RWPE2 (cell line): ENCODE results near the gene ACHE.
"Not testable (repeated sequence)": the region's sequence is repeated elsewhere in the genome, so short reads cannot be mapped to it uniquely, and the experiment has no call there.

Source experiments
- ATAC-seq: fragments of 200-7000 bp; cut with Tn5 transposase; 3 replicates; pipeline ENCODE4 v1.9.1; 2021; ENCODE audit warnings: low read depth
- DNase-seq: peaks from one replicate; pipeline ENCODE4 v3.0.0-alpha.2; 2020; ENCODE audit warnings: low spot score
- H3K27ac ChIP-seq: fragments of 450-650 bp; 2 replicates; pipeline ENCODE4 v1.5.1; 2017; ENCODE audit warnings: mild to moderate bottlenecking; ENCODE audit not compliant: poor library complexity, severe bottlenecking
- H3K27me3 ChIP-seq: fragments of 250-450 bp; sonication (Bioruptor Pico); 2 replicates; pipeline ENCODE4 v1.5.1; 2021; ENCODE audit warnings: mild to moderate bottlenecking, moderate library complexity; ENCODE audit not compliant: insufficient read depth, poor library complexity, severe bottlenecking
- H3K36me3 ChIP-seq: fragments of 250-450 bp; sonication (Bioruptor Pico); 2 replicates; pipeline ENCODE4 v1.5.1; 2020; ENCODE audit warnings: low read depth, mild to moderate bottlenecking, moderate library complexity
- H3K4me1 ChIP-seq: fragments of 250-450 bp; sonication (Bioruptor Pico); 2 replicates; pipeline ENCODE4 v1.5.1; 2021; ENCODE audit warnings: mild to moderate bottlenecking, moderate library complexity; ENCODE audit not compliant: insufficient read depth, poor library complexity, severe bottlenecking
- H3K4me3 ChIP-seq: fragments of 250-450 bp; sonication (Bioruptor Pico); 2 replicates; pipeline ENCODE4 v1.5.1; 2021; ENCODE audit warnings: mild to moderate bottlenecking, moderate library complexity; ENCODE audit not compliant: severe bottlenecking
- H3K9me3 ChIP-seq: fragments of 250-450 bp; sonication (Bioruptor Pico); 2 replicates; pipeline ENCODE4 v1.5.1; 2021; ENCODE audit warnings: mild to moderate bottlenecking, moderate library complexity; ENCODE audit not compliant: severe bottlenecking
- CTCF ChIP-seq: fragments of 450-650 bp; IDR thresholded peaks from one replicate; pipeline ENCODE4 v1.5.1; 2017; ENCODE audit warnings: mild to moderate bottlenecking, moderate library complexity; ENCODE audit not compliant: poor library complexity, severe bottlenecking

The ACHE gene

DNA sequence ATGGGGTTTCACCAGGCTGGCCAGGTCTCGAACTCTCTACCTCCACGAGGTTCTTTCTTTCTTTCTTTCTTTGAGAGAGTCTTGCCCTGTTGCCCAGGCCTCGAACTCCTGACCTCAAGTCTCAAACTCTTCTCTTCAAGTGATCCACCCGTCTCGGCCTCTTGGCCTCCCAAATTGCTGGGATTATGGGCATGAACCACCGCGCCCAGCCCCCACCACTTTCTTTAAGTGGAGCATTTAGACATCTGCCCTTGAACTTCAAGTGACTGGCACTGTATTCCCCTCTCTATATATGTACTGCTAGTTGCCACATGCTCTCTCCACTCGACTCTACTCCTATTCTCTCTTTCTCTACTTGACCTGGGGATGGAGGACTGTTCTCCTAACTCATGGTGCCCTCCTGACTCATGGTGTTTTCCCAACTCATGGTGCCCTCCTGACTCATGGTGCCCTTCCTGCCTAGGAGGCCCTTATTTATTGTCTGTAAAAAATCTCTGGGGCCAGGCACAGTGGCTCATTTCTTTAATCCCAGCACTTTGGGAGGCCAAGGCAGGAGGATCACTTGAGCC, 19.3 kb upstream of the ACHE start:
- Histone ChIP-seq H3K4me3 (no peak overlapping the region), H3K36me3 (no peaks in the 10 kb centered on the region), H3K4me1 (no peaks in the 10 kb centered on the region), H3K27ac (no peak overlapping the region), H3K9me3 (no peaks in the 10 kb centered on the region), H3K27me3 (no peaks in the 10 kb centered on the region)
- TF ChIP-seq CTCF = no peak
- DNase-seq (no peak), ATAC-seq (peak; percentile 51; the same call in 2 of the 3 replicates)

DNA sequence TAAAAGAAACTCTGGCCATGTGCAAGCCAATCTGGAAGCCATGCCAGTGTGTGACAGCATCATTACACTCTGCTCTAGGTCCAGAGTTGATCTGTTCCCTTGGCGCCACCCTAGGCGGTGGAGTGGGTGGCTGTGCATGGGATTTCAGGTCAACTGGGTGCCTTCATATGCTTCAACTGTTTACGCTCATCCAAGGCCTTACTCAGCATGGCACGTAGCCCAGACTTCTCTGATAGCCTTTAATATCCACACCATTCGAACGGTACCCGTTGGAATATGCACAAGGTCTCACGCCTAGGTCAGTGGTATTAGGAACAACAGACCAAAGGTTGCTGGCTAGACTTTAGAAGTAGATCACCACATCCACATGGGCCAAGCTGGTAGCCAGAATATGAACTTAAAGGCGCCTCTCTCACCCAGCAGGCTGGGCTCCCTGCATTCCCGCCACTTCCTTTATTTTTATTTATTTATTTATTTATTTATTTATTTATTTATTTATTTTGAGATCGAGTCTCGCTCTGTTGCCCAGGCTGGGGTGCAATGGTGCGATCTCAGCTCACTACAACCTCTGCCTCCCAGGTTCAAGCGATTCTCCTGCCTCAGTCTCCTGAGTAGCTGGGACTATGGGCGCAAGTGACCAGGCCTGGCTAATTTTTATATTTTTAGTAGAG, 18.7 kb upstream of the ACHE start:
- DNase-seq = no peak
- Histone ChIP-seq H3K4me3 (no peak overlapping the region), H3K27ac (no peak overlapping the region), H3K27me3 (no peaks in the 10 kb centered on the region), H3K36me3 (no peaks in the 10 kb centered on the region), H3K9me3 (no peaks in the 10 kb centered on the region), H3K4me1 (no peaks in the 10 kb centered on the region)
- ATAC-seq = no peak
- no peak for TF ChIP-seq CTCF

- no peak for DNase-seq
- Histone ChIP-seq H3K4me3 (no peak overlapping the region), H3K27me3 (no peaks in the 10 kb centered on the region), H3K4me1 (no peaks in the 10 kb centered on the region), H3K36me3 (no peaks in the 10 kb centered on the region), H3K9me3 (no peaks in the 10 kb centered on the region), H3K27ac (no peak overlapping the region)
- TF ChIP-seq CTCF = no peak
- no peak for ATAC-seq
These were observed 15.8 kb upstream of the ACHE start for GRCh38 chr7:100911484-100911883.

GRCh38 chr7:100910443-100910842, 14.8 kb upstream of the ACHE start:
- DNase-seq, ATAC-seq, H3K36me3 ChIP-seq, H3K27me3 ChIP-seq, H3K9me3 ChIP-seq, H3K4me1 ChIP-seq, H3K27ac ChIP-seq, H3K4me3 ChIP-seq: not testable (repeated sequence)

- no peak overlapping the region for H3K4me3 ChIP-seq
- no peaks in the 10 kb centered on the region for H3K9me3 ChIP-seq
- no peaks in the 10 kb centered on the region for H3K27me3 ChIP-seq
- ATAC-seq (no peak), DNase-seq (no peak)
- H3K36me3 ChIP-seq = no peaks in the 10 kb centered on the region
- H3K27ac ChIP-seq = no peak overlapping the region
- H3K4me1 ChIP-seq = no peaks in the 10 kb centered on the region
- TF ChIP-seq CTCF = no peak
These were observed 12.8 kb upstream of the ACHE start for GRCh38 chr7:100908512-100908911.
